ENCODE data around the gene CCDC12. TPM values are rescaled to one million over a fixed set of nuclear protein-coding genes. Genes with fewer than 3 reads are reported as not detected.
A peak's percentile ranks its signal among the peaks of the same experiment; 100 is the strongest.

Gene CCDC12
- total RNA-seq, 1 experiment from 2014 or later, result 52.7 TPM

- H3K27me3 ChIP-seq (replicated peaks; ENCODE audit: control insufficient read depth, insufficient read depth, low read length), result no peaks in the 10 kb centered on the region
- H3K4me3 ChIP-seq (ENCODE audit: low read depth, low read length), result no peak overlapping the region
- Mint-ChIP-seq H3K27ac (ENCODE audit: unreplicated experiment) (peak overlapping the region; percentile 69), H3K36me3 (ENCODE audit: insufficient read depth, unreplicated experiment) (peaks cover 82% of the 10 kb centered on the region), H3K4me3 (ENCODE audit: unreplicated experiment) (peak overlapping the region; percentile 24), H3K9me3 (ENCODE audit: unreplicated experiment) (no peaks in the 10 kb centered on the region), H3K4me1 (ENCODE audit: low read depth, unreplicated experiment) (peaks cover 56% of the 10 kb centered on the region), H3K27me3 (ENCODE audit: insufficient read depth, unreplicated experiment) (no peaks in the 10 kb centered on the region)
- peak; percentile 35 to 70 for TF ChIP-seq CTCF (IDR thresholded peaks at IDR 0.05; ENCODE audit: insufficient read depth in 1 of 2, low read depth in 1 of 2, low read length in 1 of 2, severe bottlenecking in 1 of 2, unreplicated experiment in 1 of 2)
- ChIA-PET CTCF (interaction anchor here (0.8 to 2.4 kb wide), 16 partner anchors 9 to 388 kb away, joined by 3 to 21 read pairs (median 6); partner anchors contain the start of genes CCDC12 and NBEAL2), POLR2A (interaction anchor here (0.7 to 1.6 kb wide), 6 partner anchors 9 to 47 kb away, joined by 3 to 29 read pairs (median 6); partner anchors contain the start of genes CCDC12 and NBEAL2)
- intact Hi-C loops (cut with micrococcal nuclease; ENCODE audit: unreplicated experiment), result loop anchor here (1.0 kb wide), 3 partner anchors 8 to 41 kb away; partner anchors contain the start of gene CCDC12
- no peaks in the 10 kb centered on the region for H3K9me3 ChIP-seq
- peaks cover 7% of the 10 kb centered on the region for H3K36me3 ChIP-seq (ENCODE audit: control insufficient read depth, insufficient read depth, low read length)
- no TSS peak for BruUV-seq (replicated peaks)
- peaks cover 82% of the 10 kb centered on the region for H3K4me1 ChIP-seq
- peak; percentile 84 to 90 for DNase-seq
Observed at GRCh38 chr3:46935168-46935858, 41.2 kb downstream of the CCDC12 start.

GRCh38 chr3:46934498-46935167 lies 41.9 kb downstream of the CCDC12 start:
- H3K27me3 ChIP-seq (replicated peaks; ENCODE audit: control insufficient read depth, insufficient read depth, low read length), result no peaks in the 10 kb centered on the region
- intact Hi-C loops (cut with micrococcal nuclease; ENCODE audit: unreplicated experiment), result loop anchor here (1.0 kb wide), 3 partner anchors 9 to 42 kb away; partner anchors contain the start of gene CCDC12
- ChIA-PET POLR2A (interaction anchor here (1.3 to 1.6 kb wide), 2 partner anchors 10 to 42 kb away, joined by 6 to 29 read pairs; no protein-coding TSS in a partner anchor), CTCF (interaction anchor here (0.9 to 2.4 kb wide), 11 partner anchors 8 to 53 kb away, joined by 3 to 21 read pairs (median 7); partner anchors contain the start of gene CCDC12)
- Mint-ChIP-seq H3K4me3 (ENCODE audit: unreplicated experiment) (no peak overlapping the region), H3K9me3 (ENCODE audit: unreplicated experiment) (no peaks in the 10 kb centered on the region), H3K4me1 (ENCODE audit: low read depth, unreplicated experiment) (peaks cover 49% of the 10 kb centered on the region), H3K27ac (ENCODE audit: unreplicated experiment) (no peak overlapping the region), H3K36me3 (ENCODE audit: insufficient read depth, unreplicated experiment) (peaks cover 81% of the 10 kb centered on the region), H3K27me3 (ENCODE audit: insufficient read depth, unreplicated experiment) (no peaks in the 10 kb centered on the region)
- H3K36me3 ChIP-seq (ENCODE audit: control insufficient read depth, insufficient read depth, low read length), result peaks cover 7% of the 10 kb centered on the region
- BruUV-seq (replicated peaks), result no TSS peak
- H3K9me3 ChIP-seq, result no peaks in the 10 kb centered on the region
- no peak for DNase-seq
- TF ChIP-seq CTCF (IDR thresholded peaks at IDR 0.05; ENCODE audit: insufficient read depth in 1 of 2, low read depth in 1 of 2, low read length in 1 of 2, severe bottlenecking in 1 of 2, unreplicated experiment in 1 of 2), result no peak
- H3K4me3 ChIP-seq (ENCODE audit: low read depth, low read length), result no peak overlapping the region
- peaks cover 76% of the 10 kb centered on the region for H3K4me1 ChIP-seq

GRCh38 chr3:46934072-46934471 lies 42.5 kb downstream of the CCDC12 start:
- H3K27ac Mint-ChIP-seq (ENCODE audit: unreplicated experiment), result no peak overlapping the region
- ChIA-PET POLR2A (no interaction called here), CTCF (interaction anchor here (1.4 to 2.2 kb wide), 3 partner anchors 10 to 48 kb away, joined by 3 to 19 read pairs (median 3); no protein-coding TSS in a partner anchor)
- no peaks in the 10 kb centered on the region for H3K27me3 ChIP-seq (replicated peaks; ENCODE audit: control insufficient read depth, insufficient read depth, low read length)
- no peaks in the 10 kb centered on the region for H3K9me3 ChIP-seq
- H3K36me3 Mint-ChIP-seq (ENCODE audit: insufficient read depth, unreplicated experiment), result peaks cover 81% of the 10 kb centered on the region
- intact Hi-C loops (cut with micrococcal nuclease; ENCODE audit: unreplicated experiment), result no loop called here
- DNase-seq, result no peak
- H3K4me1 Mint-ChIP-seq (ENCODE audit: low read depth, unreplicated experiment), result peaks cover 46% of the 10 kb centered on the region
- no TSS peak for BruUV-seq (replicated peaks)
- H3K36me3 ChIP-seq (ENCODE audit: control insufficient read depth, insufficient read depth, low read length), result peaks cover 5% of the 10 kb centered on the region
- H3K4me1 ChIP-seq, result peaks cover 76% of the 10 kb centered on the region
- no peak for TF ChIP-seq CTCF (IDR thresholded peaks at IDR 0.05; ENCODE audit: insufficient read depth in 1 of 2, low read depth in 1 of 2, low read length in 1 of 2, severe bottlenecking in 1 of 2, unreplicated experiment in 1 of 2)
- no peak overlapping the region for H3K4me3 Mint-ChIP-seq (ENCODE audit: unreplicated experiment)
- H3K4me3 ChIP-seq (ENCODE audit: low read depth, low read length), result no peak overlapping the region
- no peaks in the 10 kb centered on the region for H3K27me3 Mint-ChIP-seq (ENCODE audit: insufficient read depth, unreplicated experiment)
- no peaks in the 10 kb centered on the region for H3K9me3 Mint-ChIP-seq (ENCODE audit: unreplicated experiment)
